D721Med (cell line): Measurements from ENCODE around the gene WIF1.

Source experiments
- DNase-seq: peaks from one replicate; pipeline ENCODE4 v3.0.0; 2011; ENCODE audit warnings: low spot score; ENCODE audit not compliant: insufficient read length
- FAIRE-seq: peaks from 2 replicates; lab custom pipeline; 2011; peaks lifted over from hg19 to GRCh38; lab: Jason Lieb, UNC
- TF ChIP-seq, protein P1 (sequence below): IDR thresholded peaks from 2 replicates; pipeline ENCODE4 v1.5.1; 2012; ENCODE audit warnings: mild to moderate bottlenecking, control low read depth; ENCODE audit not compliant: insufficient read depth; ENCODE audit errors: missing control alignments

WIF1 gene

DNA sequence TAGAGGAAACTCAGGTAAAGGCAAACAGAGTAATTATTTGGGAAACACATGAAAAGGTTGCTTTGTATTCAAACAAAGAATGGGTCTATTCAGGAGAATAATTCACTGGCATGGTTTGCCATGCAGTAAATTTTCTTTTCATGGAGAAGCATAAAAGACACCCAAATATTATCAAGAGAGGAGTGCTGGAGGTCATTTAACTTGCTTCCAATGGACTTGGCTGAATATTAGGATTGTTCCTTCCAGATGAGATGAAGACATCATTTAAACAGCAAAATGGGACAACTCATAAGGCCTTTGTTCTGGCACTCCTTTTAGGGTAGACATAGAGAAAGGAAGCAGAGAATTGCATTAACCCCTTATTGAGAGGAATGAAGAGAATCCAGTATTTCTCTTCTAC, 38.7 kb downstream of the WIF1 start:
- DNase-seq = no peak
- TF ChIP-seq, protein P1, sequence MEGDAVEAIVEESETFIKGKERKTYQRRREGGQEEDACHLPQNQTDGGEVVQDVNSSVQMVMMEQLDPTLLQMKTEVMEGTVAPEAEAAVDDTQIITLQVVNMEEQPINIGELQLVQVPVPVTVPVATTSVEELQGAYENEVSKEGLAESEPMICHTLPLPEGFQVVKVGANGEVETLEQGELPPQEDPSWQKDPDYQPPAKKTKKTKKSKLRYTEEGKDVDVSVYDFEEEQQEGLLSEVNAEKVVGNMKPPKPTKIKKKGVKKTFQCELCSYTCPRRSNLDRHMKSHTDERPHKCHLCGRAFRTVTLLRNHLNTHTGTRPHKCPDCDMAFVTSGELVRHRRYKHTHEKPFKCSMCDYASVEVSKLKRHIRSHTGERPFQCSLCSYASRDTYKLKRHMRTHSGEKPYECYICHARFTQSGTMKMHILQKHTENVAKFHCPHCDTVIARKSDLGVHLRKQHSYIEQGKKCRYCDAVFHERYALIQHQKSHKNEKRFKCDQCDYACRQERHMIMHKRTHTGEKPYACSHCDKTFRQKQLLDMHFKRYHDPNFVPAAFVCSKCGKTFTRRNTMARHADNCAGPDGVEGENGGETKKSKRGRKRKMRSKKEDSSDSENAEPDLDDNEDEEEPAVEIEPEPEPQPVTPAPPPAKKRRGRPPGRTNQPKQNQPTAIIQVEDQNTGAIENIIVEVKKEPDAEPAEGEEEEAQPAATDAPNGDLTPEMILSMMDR = no peak
- FAIRE-seq = no peak

DNA sequence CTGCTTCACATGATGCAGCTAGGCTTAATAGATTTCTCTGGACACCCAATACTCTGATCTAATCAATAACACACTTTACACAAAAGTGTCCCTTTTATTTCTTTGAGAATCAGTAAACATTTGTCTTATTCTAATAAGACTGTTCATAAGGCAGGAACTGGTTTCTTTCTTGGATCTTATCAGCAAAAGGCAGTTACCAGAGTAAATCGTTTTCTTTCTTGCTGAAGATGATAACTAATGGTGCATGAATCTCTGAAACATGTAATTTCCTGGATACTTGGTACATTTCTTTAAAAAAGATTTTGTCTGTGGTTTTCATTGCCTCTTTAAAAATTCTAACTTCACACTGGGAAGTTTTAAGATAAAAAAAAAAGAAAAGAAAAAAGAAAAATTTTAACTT, 39.6 kb downstream of the WIF1 start:
- FAIRE-seq (no peak), DNase-seq (no peak)
- TF ChIP-seq, protein P1 = no peak

DNA sequence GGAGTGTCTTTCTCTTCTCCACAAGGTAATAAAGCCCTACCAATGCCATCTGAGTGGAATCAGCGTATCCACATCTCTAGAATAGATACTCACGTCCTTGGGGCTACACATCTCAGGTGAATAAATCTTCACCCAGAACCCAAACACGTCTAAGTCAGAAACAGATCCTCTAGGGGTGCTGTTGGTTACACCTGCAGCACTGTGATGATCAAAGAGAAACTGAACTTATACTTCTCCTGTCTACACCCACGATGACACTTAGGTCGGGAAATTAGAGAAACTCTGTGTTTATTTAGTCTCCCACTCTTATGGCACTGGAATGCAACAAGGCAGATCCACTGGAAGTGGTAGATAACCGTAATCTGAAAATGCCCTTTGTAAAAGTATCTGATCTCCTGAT, 46.2 kb downstream of the WIF1 start:
- TF ChIP-seq, protein P1 = no peak
- FAIRE-seq = no peak
- DNase-seq = no peak

DNA sequence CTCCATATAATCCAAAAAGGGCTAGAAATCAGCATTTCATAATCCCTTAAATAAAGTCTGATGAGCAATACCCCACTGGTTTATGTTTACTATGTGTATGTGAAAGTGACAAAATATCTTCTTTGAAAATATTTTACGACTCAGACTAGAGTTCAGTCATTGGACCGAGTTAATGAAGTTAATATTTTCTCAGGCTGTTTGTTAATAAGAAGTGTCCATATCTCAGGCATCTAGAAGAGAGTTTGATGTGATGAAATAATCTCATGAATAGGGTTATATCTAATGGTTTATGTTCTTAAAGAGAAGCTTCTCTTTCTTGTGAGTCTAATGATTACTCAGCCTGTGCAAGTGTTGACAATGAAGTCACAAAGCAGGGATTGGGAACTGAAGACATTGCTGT, 51.8 kb downstream of the WIF1 start:
- no peak for DNase-seq
- TF ChIP-seq, protein P1 = no peak
- FAIRE-seq = no peak

DNA sequence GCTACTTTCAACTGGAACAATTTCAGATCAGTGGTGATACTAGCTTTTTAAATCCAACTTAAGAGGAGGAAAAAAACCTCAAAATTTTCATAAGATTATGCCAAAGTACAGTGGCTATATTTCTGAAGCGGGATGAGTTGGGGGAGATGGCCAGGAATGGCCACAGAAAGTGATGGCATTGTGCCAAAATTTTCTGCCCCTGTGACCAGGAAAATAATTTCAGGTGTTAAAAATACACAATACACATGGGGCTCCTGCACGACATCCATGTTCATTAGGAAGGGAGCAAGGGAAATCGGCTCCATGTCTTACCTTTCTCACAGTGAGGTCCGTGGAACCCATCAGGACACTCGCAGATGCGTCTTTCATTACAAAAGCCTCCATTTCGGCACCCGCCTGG, 53.7 kb downstream of the WIF1 start:
- no peak for FAIRE-seq
- no peak for DNase-seq
- TF ChIP-seq, protein P1 = no peak

DNA sequence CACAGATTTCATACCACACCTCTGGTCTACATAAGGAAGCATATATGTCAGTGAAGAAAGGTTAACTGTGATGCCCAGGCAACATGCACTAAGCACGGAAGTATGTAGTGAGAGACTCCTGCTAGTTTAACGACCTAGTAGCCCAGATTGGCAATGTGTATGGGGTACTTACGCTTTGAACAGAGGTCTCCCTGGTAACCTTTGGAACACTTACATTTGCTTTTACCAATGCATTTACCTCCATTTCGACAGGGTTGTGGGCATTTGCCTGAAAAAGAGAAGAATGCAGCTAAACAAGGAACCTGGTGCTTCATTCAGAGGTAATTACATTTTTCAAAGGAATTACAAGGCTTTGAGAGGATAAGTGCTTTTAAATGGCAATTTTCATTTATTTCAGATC, 65.2 kb downstream of the WIF1 start:
- FAIRE-seq (no peak), DNase-seq (no peak)
- TF ChIP-seq, protein P1 = no peak

DNA sequence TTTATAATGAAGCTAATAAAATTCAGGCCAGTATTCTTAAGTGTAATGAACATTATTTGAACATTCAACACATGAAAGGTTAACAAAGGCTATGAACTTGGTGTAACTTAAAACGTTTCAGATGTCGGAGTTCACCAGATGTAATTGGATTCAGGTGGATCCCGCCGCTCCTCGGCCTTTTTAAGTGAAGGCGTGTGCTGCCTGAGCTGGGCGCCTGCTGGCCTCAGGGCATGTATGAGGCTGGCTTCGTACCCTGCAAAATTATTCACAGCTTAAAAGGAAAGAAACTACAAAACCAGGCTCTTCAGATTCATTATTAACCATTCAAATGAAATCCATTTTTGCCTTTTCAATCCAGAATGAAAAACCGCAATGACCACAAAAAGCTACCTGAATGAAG, 69.9 kb downstream of the WIF1 start:
- FAIRE-seq (no peak), DNase-seq (no peak)
- TF ChIP-seq, protein P1 = no peak
